ENCODE data around the gene TUBA3E. TPM values are rescaled to one million over a fixed set of nuclear protein-coding genes. Genes with fewer than 3 reads are reported as not detected.
"Not testable (repeated sequence)": the region's sequence is repeated elsewhere in the genome, so short reads cannot be mapped to it uniquely, and the experiment has no call there.

The TUBA3E gene
- total and polyA plus RNA-seq, 9 of the 15 experiments (the other 6 are each of a cell fraction or from before 2014, with no cell fraction given), result 0.09 to 0.30 (median 0.13) TPM; not detected in 3

DNA sequence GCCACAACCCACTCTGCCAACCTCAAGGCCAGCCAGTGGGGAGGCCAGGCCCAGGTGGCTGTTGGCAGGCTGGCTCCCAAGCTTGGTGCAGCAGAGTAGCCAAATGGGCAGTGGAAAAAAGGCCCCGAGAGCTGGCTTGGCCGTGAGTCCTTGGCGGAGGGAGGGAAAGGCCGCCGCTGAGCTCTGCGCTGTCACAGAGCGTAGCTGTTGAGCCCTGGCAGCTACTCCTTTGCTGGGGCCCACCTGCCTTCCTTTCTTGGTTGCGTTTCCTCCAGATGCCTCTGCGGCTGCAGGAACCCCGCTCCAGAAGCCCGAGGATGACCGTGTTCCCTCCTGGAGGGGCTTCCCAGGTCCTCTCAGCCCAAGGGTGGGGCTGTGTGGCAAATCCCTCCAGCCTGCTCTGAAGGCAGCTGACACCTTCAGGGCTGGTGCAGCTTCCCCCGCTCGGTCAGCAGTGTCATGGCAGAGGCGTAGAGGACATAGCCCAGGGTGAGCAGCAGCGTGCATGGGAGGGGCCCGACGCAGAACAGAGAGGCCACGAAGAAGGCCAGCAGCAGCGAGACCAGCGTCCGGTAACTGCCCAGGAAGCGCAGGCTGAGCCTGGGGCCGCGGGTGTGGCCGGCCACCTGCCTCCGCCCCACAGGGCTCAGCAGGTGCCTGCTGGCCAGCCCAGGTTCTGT is 46.0 kb downstream of the TUBA3E start:
- not testable (repeated sequence) for BruUV-seq (replicated peaks)

DNA sequence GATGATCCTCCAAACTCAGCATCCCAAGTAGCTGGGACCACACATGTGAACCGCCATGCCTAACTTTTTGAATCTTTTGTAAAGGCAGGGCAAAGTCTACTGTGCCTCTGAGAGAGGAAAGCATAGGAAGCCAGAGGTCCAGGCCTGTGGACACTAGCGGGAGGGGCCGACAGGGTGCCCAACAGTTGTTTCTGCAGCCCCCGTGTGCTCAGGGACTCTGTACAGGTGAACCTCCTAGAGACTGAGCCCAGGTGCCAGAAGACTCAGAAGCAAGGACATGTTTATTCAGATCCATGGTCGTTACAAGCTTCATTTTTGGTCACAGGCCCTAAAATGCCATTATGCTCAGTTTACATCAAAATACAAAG is 47.1 kb downstream of the TUBA3E start:
- in situ Hi-C loops (cut with MboI); H3K9me3 ChIP-seq (replicated peaks; ENCODE audit: control insufficient read depth, insufficient read depth, low read depth, low read length); H3K27me3 ChIP-seq (ENCODE audit: control insufficient read depth in 2 of 2, insufficient read depth in 2 of 2, low read length in 2 of 2); H3K4me2 ChIP-seq (ENCODE audit: insufficient read depth, low read length); CTCF ChIA-PET (ENCODE audit: low intra/inter-chr PET ratio); ATAC-seq; POLR2A ChIA-PET; H3K79me2 ChIP-seq (ENCODE audit: control insufficient read depth, insufficient read depth, low read length); DNase-seq (ENCODE audit: extremely low read depth in 1 of 4, low spot score in 3 of 4); H3K9me1 ChIP-seq (ENCODE audit: control insufficient read depth, insufficient read depth, low read length); H3K4me3 ChIP-seq; H2AFZ ChIP-seq (ENCODE audit: low read depth, low read length); BruUV-seq (replicated peaks); H3K27ac ChIP-seq (ENCODE audit: extremely low read depth, low read depth, low read length); H4K20me1 ChIP-seq (replicated peaks; ENCODE audit: control insufficient read depth, insufficient read depth, low read length); H3K4me1 ChIP-seq (replicated peaks in 1 of 2; ENCODE audit: control insufficient read depth in 2 of 2, insufficient read depth in 2 of 2, low read length in 2 of 2); intact Hi-C loops (cut with micrococcal nuclease); H3K9ac ChIP-seq (ENCODE audit: insufficient read depth in 1 of 2, low read depth in 2 of 2, low read length in 2 of 2): not testable (repeated sequence)
- FAIRE-seq, result peak; percentile 79
- 72% methylated on average over 3 of the region's 5 CpGs for WGBS (ENCODE audit: insufficient coverage, low coverage, missing lambda C conversion rate)
- H3K36me3 ChIP-seq (ENCODE audit: control insufficient read depth, insufficient read depth, low read length), result peaks cover 33% of the 10 kb centered on the region; the same call in 1 of the 3 replicates

More for the DNA sequence above, 46.0 kb downstream of the TUBA3E start:
- ATAC-seq; H3K27ac ChIP-seq (ENCODE audit: extremely low read depth, low read depth, low read length); CTCF ChIA-PET (ENCODE audit: low intra/inter-chr PET ratio); H3K4me3 ChIP-seq; H4K20me1 ChIP-seq (replicated peaks; ENCODE audit: control insufficient read depth, insufficient read depth, low read length); in situ Hi-C loops (cut with MboI); intact Hi-C loops (cut with micrococcal nuclease); H3K27me3 ChIP-seq (ENCODE audit: control insufficient read depth in 2 of 2, insufficient read depth in 2 of 2, low read length in 2 of 2); H3K9ac ChIP-seq (ENCODE audit: insufficient read depth in 1 of 2, low read depth in 2 of 2, low read length in 2 of 2); DNase-seq (ENCODE audit: extremely low read depth in 1 of 4, low spot score in 3 of 4); H3K4me2 ChIP-seq (ENCODE audit: insufficient read depth, low read length); FAIRE-seq; H3K79me2 ChIP-seq (ENCODE audit: control insufficient read depth, insufficient read depth, low read length); H2AFZ ChIP-seq (ENCODE audit: low read depth, low read length); H3K9me1 ChIP-seq (ENCODE audit: control insufficient read depth, insufficient read depth, low read length); H3K9me3 ChIP-seq (replicated peaks; ENCODE audit: control insufficient read depth, insufficient read depth, low read depth, low read length): not testable (repeated sequence)
- 100% methylated on average over 5 of the region's 27 CpGs for WGBS (ENCODE audit: insufficient coverage, low coverage, missing lambda C conversion rate)
- H3K36me3 ChIP-seq (ENCODE audit: control insufficient read depth, insufficient read depth, low read length), result peaks cover 38% of the 10 kb centered on the region; the same call in 1 of the 3 replicates
- H3K4me1 ChIP-seq (replicated peaks in 1 of 2; ENCODE audit: control insufficient read depth in 2 of 2, insufficient read depth in 2 of 2, low read length in 2 of 2), result peaks cover 0 to 16% of the 10 kb centered on the region in 2 experiments; a peak in 3 of 5 replicates
- POLR2A ChIA-PET, result interaction anchor here (0.7 kb wide), 1 partner anchor 22 kb away, joined by 3 read pairs; no protein-coding TSS in a partner anchor
- TF ChIP-seq POLR2G (IDR thresholded peaks at IDR 0.05; ENCODE audit: low read depth, low read length), result peak; percentile 57

Measured in K562 (cell line).